Stimulated activated CD8-positive, alpha-beta memory T cell treated with anti-CD3 and anti-CD28 coated beads, Interleukin-12 subunit alpha, Interleukin-12 subunit beta, amount 100 ng/mL, for 1 hour (primary cell): ENCODE results near the gene ANKZF1.
A peak's percentile ranks its signal among the peaks of the same experiment; 100 is the strongest.
"Not testable (repeated sequence)": the region's sequence is repeated elsewhere in the genome, so short reads cannot be mapped to it uniquely, and the experiment has no call there.

ENCODE experiments used
- DNase-seq: peaks from one replicate; pipeline ENCODE4 v3.0.0-alpha.2; 2020; ENCODE audit warnings: low read depth

Gene ANKZF1

DNA sequence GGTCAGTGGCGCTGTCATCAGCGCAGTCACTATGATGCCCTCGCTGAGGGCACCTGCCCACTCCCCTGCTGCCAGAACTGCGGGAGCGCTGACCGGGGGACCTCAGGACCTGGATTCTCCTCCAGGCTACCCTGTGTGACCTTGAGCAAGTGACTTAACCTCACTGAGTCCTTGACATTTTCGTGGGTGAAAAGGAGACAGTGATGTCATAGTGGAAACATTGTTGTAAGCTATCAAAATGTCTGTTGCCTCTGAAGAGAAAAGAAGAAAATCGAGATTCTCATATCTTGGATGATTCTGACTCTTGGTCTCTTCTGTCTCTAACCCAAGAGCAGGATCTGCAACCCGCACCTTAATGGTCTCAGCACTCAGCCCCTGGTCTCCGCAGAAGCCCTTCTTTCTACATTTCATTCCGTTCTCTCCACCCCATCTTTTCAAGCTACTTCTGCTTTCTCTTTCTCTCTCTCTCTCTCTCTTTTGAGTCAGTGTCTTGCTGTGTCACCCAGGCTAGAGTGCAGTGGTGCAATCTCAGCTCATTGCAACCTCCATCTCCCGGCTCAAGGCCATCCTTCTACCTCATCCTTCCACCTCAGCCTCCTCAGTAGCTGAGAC lies 25.1 kb downstream of the ANKZF1 start:
- no peak for DNase-seq

DNA sequence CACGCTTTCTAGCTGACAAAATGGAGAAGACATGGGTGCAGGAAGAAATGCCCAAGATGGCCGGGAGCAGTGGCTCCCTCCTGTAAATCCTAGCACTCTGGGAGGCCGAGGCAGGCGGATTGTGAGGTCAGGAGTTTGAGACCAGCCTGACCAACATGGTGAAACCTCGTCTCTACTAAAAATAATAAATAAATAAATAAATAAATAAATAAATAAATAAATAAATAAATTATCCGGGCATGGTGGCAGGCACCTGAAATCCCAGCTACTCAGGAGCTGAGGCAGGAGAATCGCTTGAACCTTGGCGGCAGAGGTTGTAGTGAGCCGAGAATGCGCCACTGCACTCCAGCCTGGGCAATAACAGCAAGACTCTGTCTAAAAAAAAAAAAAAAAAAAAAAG lies 29.3 kb downstream of the ANKZF1 start:
- not testable (repeated sequence) for DNase-seq

DNA sequence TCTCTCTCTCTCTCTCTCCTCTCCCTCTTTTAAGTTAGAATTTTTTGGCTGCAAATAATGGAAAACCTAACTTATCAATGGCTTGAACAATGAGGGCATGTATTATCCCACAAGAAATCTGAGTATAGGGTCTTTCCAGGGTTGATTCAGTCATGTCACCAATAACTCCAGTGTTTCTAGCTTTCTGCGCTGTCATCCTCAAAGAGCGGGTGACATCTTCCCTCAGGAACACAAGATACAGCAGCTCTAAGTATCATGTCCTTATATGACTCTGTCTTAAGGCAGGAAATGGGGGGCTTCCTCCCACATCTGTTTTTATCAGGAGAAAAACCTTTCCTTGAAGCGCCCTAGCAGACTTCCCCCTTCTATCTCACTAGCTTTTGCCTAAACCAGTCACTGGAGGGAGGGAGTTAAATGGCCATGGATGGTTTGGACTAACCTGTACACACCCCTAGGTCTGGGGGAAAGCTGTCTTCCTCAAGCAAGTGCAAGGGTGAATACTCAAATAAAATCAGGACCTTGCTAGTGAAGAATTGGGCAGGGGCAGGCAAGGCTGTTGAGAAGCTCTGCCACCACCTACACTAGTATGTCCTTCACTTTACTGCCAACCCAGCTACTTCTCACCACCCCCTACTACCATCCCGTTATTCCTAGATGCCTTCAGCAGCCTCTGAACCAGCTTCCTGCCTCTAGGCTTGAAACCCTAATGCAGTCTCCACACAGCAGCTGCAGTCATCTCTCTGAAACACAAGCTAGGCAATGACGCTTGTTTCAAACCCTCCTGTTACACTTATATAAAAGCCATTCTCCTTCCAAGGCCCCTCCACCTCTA lies 31.6 kb downstream of the ANKZF1 start:
- no peak for DNase-seq

DNA sequence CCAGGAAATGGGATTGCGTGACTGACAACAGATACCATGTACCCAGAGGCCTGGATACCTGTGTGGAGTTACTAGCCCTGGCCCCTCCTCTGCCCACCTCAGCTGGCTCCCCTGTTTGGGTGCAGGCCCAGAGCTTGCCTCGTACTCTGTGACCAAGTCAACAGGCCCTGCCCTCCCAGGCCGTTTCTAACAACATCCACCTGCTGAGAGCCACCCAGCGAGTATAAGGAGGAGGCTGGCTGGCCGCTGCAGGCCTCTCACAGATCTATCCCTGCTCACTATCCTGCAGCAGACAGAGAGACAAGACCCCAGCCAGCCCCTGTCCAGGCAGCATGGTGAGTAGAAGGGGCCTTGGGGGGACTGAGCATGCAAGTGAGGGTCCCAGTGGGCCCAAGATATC lies 36.6 kb downstream of the ANKZF1 start:
- no peak for DNase-seq

DNA sequence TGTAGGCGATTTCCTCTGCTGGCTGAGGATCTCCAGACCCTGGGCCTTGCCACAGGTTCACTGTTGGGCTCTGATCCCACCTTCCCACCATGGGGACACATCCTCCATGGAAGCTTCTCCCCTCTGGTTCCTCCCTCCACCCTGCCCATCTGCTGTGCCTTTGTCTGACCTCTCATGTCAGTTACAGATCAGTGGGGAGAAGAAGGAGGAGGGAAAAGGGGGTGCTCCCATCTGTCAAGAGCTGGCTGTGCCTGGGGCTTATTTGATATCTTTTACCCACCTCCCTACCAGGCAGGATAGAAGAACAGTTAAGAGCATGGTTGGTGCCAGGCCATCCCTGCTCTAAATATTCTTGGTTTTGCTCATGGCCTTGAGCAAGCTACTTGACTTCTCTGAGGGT lies 37.3 kb downstream of the ANKZF1 start:
- DNase-seq, result no peak

DNA sequence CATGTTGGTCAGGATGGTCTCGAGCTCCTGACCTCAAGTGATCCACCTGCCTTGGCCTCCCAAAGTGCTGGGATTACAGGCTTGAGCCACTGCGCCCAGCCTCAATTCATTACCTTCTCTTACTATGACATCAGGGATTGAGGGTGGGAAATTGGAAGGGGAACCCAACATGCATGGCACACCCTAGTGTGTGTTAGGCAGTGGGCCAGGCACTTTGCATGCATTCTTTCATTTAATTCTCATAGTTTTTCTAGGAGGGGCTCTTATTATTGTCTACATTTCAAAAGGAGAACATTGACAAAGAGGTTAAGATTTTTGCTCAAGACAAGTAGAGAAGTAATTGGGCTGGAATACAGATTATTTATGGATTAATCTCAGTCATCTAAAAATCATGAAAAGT lies 38.7 kb downstream of the ANKZF1 start:
- DNase-seq, result no peak

DNA sequence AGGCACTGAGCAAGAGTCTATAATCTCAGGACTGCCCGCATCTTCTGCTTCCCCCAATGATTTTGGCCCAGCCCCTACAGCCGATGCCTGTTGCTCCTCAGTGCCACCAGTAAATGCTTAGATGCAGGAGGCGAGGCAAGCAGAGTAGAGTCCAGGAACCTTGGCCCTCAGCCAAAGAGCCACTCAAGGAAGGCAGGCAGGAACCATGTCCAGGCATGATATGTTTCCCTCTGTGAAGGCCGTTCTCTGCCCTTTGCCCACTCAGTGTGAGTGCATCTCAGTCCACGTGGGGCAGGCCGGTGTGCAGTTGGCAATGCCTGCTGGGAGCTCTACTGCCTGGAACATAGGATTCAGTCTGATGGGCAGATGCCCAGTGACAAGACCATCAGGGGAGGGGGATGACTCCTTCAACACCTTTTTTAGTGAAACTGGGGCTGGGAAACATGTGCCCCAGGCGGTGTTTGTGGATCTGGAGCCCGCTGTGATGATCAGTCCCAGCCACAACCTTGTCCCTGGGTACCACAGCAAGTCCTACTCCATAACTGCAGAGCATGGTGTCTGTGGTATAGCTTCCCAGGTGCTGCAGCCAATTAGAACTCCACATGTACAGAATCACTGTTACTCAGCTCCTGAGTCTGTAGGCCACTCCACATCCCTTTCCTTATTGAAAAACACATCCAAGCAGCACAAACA lies 39.9 kb downstream of the ANKZF1 start:
- no peak for DNase-seq

DNA sequence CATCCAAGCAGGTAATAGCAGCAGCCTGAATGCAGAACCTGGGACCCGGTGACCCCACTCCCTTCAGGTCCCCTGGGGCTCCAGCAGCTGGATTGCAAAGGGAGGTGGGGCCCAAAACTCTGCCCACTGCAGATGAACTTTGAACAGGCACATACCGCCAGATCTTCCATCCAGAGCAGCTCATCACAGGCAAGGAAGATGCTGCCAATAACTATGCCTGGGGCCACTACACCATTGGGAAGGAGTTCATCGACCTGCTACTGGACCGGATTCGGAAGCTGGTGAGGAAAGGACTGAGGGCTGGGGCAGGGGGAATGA lies 40.4 kb downstream of the ANKZF1 start:
- DNase-seq, result no peak

DNA sequence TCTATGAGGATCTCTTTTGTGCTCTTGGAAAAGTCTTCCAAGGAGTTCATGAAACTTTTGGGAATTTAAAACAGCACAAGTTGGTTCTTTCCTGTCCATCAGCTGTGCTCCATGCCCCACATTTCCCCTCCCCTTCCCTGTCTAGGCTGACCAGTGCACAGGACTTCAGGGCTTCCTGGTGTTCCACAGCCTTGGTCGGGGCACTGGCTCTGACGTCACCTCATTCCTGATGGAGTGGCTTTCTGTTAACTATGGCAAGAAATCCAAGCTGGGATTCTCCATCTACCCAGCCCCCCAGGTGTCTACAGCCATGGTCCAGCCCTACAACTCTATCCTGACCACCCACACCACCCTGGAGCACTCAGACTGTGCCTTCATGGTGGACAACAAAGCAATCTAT lies 41.4 kb downstream of the ANKZF1 start:
- DNase-seq, result no peak

DNA sequence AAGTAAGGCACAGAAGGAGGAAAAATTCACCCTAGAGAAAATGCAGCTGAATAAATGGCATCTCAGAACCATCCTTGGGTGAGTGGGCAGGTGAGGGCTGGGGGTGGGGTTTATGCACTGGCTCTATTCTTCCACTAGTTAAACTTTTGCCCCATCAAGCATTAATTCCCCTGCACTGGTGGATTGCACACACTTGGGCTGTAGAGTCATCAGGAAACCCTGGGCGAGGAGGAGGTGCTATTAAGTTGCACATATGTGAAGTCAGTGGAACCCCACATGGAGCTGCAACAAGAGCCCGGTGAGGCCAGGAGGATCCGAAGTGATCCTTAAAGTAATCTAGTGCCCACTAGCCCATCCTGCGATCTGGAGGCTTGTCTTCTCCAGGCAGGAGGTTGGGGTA lies 42.8 kb downstream of the ANKZF1 start:
- DNase-seq, result no peak

DNA sequence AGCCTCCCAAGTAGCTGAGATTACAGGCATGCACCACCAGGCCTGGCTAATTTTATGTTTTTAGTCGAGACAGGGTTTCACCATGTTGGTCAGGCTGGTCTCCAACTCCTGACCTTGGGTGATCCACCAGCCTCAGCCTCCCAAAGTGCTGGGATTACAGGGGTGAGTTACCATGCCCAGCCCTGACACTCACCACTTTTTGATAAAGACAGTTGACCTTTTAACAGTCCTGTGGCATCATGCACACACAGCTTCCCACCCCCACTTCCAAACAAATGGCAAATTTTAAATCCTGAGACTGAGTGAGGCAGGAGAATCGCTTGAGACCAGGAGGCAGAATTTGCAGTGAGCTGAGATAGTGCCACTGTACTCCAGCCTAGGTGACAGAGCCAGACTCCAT lies 43.4 kb downstream of the ANKZF1 start:
- no peak for DNase-seq

DNA sequence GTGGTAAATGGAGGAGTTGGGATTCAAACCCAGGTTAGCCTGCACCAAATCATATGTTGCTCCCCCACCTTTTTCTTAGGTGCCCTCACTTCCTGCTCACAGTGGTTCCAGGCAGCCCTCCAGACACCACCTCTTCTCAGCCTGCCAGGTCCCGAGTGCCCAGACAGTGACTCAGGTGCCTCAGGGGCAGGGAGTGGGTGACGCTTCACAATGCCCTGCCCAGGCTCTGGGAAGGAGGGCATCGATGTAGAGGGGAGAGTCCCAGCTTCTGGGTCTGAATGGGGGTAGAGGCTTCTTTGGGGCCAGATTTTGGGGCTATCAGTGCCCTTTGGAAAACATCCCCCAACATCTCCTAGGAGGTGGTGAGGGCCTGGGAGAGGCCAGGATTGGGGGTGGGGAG lies 44.3 kb downstream of the ANKZF1 start:
- DNase-seq, result no peak

DNA sequence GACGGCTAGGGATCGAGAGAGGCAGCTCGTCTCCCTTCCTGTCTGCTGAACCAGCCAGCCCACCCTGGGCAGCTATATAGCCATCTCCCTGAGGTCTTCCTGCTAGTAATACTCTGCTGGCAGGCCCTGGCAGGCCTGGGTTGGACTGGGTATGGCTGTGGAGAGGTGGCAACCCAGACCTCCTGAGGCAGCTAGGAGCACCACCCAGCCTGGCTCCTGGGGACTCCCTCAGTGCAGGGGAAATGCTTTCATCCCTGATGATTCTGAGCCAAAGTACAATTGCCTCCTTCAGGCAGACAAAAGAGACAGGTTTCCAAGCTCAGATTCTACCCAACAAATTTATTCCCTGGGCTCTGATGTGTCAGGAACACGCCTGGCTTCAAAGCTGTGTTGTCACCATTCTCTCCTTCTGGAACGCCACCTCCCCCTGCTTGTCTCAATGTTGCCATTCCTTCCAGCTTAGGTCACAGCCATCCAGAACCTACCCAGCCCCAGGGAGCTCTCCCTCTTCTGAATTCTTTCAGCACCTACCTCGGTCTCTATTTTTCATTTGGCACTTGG lies 44.8 kb downstream of the ANKZF1 start:
- DNase-seq, result no peak

DNA sequence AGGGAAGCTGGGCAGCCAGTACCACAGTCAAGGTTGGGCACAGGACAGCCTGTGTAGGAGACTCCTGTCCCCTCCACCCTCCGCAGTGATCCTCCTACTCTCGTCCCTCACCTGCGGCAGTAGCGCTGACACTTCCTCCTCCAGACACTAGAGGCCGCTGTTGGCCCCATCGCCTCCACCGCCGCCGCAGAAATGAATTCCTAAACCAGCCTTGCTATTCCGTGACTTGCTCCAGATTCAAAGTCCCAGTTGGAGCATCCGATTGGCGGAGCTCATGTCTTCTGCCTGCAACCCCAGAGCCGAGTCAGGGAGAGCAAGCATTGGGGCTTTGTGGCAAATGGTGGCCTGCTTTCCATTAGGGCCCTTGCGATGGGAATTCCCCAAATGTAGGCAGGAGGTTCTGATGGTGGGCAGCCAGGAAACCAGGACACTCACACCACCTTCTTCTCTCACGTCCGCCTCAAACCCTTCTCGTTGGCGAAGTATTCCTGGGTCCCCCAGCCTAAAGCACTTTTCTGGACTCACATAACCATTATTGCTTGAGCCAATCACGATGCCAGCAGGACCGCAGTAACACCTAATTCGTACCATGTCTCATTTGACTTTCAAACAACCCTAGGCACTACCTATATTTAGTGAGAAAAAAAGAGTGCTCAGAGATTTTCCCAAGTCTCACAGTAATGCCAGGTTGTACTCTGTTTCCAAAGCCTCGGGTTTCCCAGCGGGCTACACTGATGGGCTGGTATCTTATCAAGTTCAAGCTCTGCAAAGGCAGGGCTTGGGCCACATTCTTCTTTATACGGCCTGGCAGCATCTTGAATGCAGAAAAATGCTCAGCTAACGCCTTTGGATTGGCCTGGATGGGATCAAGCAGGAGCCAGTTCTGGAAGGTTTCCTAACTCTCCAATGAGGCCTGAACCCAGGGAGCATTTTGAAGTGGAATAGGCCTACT lies 48.4 kb downstream of the ANKZF1 start:
- peak; percentile 58 for DNase-seq

DNA sequence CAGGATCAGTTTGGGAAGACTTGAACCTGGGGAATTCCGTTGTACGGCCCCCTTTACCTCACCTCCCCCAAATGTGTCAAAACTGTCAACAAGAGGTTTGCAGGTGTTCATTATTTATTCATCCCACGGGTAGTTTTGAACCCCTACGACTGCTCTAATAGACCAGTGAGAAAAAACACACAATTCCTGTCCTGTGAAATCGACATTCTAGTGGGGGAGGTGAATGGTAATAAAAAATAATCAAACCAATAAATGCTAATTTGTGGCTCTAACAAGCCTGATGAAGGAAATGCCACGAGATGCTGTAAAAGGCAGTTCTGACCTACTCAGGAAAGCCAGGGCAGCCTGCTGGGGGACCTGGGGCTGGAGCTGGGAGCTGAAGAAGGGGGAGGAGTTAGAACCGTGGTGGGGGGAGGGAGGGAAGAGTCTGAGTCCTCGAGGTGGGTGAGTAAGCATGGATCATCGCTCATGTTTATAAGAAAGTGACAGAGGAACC lies 49.1 kb downstream of the ANKZF1 start:
- no peak for DNase-seq

DNA sequence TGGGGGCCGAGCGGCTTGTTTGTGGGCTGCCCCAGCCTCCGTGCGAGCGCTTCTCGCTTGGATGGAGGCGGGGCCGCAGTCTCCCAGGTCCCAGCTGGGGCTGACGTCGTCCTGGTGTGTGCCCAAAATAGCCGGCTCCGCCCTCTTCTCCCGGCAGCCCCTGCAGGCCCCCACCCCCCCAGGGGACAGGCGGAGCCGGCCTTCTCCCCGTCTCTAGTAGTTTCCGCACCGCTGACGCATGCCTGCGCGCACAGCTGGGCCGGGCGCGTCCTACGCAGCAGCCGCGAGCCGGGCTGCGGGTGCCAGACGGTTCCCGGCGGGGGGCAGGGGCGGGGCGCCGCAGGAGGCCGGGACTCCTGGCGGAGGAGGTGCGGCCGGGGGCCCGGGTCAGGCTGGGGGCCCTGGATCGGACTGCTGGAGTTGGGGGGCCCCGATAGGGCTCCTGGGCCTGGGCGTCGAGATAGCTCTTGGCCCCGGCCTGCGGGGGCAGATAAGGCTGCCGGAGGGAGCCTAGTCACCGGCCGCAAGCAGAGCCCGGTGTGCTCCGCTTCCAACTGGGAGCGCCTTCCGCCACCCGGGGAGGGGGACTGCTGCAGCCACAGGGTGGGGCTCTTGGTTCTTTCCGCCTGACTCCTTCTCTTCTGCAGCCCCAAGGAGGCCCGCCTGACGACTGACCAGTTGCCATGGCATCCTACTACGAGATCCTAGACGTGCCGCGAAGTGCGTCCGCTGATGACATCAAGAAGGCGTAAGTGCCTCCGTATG lies 49.7 kb downstream of the ANKZF1 start, which contains the start of gene DNAJB2:
DNAJB2 (plus strand) TSS at position 216 of the 765 bp plus-strand sequence; CDS start at position 684, 468 bp downstream.
- peak; percentile 98 for DNase-seq

DNA sequence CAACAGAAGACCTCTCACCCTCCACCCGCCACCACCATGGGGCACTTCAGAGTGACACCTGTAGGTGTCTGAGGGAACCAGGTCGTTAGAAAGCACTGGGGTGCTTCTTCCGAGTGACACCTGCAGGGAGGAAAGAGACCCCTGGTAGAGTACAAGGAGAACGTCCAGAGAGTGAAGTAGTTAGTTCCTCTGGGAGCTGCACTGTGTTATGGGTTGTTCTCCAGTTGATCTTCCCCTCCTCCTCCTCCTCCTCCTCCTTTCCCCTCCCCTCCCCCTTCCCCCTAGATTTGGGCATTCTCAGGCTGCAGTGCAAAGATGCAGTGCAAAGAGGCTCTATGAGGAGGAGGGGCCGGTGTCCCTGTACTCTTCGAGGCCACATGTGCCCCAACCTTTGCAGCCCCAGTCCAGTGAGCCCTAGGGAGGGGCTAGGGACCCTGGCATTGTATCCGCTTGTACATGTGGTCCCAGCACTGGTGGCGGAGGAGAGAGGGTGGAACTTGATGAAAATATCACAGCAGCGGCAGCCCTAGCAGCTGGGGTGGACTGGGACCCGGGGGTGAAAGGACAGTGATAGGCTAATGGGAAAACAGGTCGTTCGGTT lies 50.4 kb downstream of the ANKZF1 start:
- DNase-seq, result no peak

DNA sequence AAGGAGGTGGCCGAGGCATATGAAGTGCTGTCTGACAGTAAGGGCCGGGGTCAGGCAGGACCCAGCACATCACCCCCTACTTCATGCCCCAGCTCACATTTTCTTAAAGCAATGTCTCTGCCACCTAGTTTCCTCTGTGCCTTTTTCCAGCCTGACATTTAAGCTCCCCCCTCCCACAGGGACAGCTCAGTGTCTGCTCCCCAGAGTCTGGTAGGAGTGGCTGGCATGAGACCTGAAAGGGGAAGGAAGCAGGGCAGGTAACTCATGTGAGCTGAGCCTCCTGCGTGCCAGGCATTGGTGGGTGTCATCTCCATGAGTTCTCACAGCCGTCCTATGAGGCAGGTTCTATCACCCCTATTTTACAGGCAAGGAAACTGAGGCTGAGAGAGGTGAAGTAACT lies 51.0 kb downstream of the ANKZF1 start:
- no peak for DNase-seq

DNA sequence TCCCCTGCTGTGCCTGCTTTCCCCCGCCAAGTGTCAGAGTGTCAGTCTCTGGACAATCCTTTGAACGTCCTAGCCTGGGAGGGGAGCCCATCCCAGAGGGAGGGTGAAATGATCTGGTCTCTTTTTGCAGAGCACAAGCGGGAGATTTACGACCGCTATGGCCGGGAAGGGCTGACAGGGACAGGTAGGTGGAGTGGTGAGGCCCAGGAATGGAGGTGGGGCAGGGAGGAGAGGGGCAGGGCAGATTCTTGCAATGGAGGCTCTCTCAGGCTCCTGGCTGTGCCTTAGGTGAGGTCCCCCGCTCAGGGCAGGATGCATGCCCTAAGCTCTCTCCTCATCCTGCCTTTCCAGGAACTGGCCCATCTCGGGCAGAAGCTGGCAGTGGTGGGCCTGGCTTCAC lies 52.0 kb downstream of the ANKZF1 start:
- no peak for DNase-seq

DNA sequence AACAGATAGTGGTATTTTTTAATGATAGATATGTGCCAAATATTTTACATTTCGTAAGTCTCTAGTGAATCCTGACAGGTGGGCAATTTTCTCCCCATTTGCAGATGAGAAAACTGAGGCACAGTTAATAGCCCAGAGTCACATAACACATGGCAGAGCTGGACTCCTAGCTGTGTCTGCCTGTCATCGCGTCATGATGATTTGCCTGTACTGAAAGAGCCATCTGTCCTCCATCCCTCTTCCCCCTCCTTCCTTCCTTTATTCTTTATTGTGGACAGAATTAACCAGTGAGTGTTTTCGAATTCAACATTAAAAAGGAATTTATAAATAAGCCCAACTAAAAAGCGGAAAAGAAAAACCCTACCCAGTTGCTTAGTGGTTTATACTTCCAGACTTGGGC lies 52.8 kb downstream of the ANKZF1 start:
- no peak for DNase-seq
